ENCODE results near the gene COL13A1. TPM values are rescaled to one million over a fixed set of nuclear protein-coding genes. Genes with fewer than 3 reads are reported as not detected.

The COL13A1 gene
- not detected for total RNA-seq

DNA sequence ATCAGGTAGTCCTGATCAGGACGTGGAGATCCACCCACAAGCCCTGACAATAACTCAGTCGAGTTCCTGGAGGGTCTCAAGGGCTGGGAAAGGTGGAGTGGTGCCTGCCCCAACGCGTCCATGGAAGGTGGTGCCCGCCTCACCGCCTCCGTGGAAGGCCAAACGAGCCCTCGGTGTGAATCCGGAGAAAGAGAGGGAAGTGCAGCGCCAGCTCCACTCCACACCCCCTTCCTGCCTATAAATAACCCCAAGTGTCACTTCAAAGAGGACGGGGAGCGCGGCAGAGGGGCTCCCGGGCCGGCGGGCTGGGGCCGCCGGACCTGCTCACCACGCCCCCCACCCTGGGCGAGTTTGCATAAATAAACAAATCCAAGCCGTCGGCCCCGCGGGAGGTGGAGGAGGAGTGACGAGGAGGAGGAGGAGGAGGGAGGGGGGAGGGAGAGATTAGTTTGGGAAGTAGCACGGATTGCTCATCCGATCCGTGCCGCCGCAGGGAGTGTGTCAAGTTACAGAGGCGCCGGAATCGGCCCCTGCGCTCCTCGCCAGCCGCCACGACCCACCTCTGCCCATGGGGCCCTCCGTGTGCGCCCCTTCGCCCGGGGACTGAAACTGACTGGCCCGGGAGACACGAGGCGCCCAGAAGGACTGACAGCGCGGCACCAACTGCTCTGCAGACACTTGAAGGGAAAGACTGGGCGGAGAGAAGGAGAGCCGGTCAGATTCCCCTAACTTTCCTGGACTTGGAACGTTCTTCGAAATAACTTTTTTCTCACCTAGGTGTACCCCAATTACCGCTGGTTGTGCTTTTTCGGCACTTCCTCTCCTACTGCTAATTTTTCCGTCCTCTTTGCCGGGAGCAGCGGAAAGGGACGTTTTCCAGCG, at the start of gene COL13A1:
COL13A1 (plus strand) TSS at position 473 of the 882 bp plus-strand sequence. CDS start 518 bp downstream, outside the sequence.
- Mint-ChIP-seq H3K27ac (no peak within 1 kb of the TSS), H3K36me3 (no peaks in the 10 kb centered on the region), H3K4me3 (peak within 1 kb of the TSS; percentile 58), H3K9me3 (no peaks in the 10 kb centered on the region), H3K27me3 (peaks cover 72% of the 10 kb centered on the region), H3K4me1 (peaks cover 7% of the 10 kb centered on the region)
- DNase-seq = no peak

DNA sequence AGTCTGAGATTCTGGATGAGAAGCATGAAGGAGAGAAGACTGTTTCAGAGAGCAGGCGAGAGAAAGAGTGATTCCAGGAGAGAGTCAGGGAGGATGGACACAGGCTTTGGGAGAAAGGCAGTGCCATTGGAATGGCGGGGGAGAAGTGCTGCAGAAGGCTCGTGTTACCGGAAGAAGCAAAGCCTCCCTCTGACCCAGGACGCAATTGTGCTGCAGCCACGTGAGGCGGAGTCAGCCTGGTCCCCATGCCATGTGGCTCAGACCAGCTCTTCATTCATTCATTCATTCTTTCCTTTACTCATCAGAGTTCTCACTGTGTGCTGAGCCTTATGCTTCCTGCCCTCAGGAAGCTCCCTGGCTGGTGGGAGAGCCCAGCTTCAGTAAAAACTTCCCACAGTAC, 49.2 kb upstream of the COL13A1 start:
- Mint-ChIP-seq H3K4me3 (no peak overlapping the region), H3K9me3 (no peaks in the 10 kb centered on the region), H3K27me3 (peaks cover 16% of the 10 kb centered on the region), H3K36me3 (no peaks in the 10 kb centered on the region), H3K4me1 (no peaks in the 10 kb centered on the region), H3K27ac (no peak overlapping the region)
- DNase-seq = no peak

DNA sequence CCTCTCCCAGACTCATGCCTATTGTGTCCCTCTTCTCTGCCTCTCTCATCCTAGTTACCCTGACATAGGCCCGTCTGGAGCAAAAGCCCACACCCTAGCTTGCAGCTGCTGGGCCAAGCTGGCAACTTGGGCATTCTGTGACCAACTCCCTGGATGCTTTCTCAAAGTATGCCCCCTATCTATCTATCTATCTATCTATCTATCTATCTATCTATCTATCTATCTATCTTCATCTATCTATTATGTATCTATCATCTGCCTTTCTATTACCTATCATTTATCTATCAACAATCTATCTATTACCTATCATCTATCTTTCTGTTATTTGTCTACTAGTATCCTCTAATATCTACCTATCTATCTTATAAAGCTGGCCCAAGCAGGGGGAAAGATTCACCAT, 45.4 kb upstream of the COL13A1 start:
- Mint-ChIP-seq H3K27me3 (peaks cover 9% of the 10 kb centered on the region), H3K4me3 (no peak overlapping the region), H3K36me3 (no peaks in the 10 kb centered on the region), H3K27ac (no peak overlapping the region), H3K4me1 (no peaks in the 10 kb centered on the region), H3K9me3 (no peaks in the 10 kb centered on the region)
- no peak for DNase-seq

DNA sequence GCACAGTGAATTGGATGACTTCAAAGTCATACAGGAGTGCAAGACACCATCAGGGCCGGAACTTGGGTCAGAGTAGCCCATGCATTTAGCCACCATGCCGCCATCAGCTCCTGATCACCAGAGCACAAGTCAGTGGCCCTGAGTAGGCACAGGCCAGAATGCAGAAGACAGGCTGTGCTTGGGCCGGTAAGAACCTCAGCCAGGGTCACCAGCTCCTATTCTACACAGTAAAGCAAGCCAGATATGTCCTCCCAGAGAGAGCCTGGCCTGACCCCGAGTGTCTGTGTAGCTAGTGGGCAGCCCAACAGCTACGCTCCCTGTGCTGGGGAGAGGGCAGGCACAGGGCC, 44.5 kb upstream of the COL13A1 start:
- no peak overlapping the region for H3K27ac Mint-ChIP-seq
- no peaks in the 10 kb centered on the region for H3K4me1 Mint-ChIP-seq
- no peak for DNase-seq
- H3K9me3 Mint-ChIP-seq = no peaks in the 10 kb centered on the region
- H3K36me3 Mint-ChIP-seq = no peaks in the 10 kb centered on the region
- H3K27me3 Mint-ChIP-seq = peaks cover 8% of the 10 kb centered on the region
- no peak overlapping the region for H3K4me3 Mint-ChIP-seq

DNA sequence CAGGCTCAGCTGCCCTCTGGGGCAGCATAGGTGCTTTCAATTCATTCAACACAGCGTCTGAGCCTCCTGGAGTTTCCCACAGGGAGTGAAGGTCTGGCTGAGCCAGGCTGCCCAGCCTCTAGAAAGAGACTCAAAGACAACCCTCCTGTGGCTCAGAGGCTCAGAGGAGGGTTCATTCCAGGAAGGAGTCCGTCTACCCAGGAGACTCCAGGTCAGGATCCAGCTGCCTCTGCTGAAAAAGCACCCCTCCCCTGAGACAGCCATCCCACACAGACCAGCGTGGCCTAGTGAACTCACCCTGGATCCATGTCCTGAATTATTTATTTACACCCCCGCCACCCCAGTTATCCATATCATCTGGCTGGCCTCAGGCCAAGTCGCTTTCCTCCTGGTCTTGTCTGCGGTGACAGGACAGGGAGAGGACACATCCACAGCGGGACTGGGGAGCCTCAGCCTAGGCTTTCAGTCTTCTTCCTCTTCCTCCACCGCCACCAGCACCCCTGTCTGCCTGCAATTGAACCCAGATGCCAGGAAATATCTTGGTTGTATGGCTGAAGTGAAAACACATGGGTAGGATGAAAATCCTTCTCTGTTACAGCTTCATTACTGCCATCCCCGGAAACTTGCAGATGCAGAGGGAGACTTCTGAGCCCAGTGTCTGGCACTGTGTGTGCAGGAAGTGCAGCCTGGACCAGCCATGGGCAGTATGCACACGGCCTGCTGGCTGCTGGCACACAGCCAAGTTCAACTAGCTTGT, 44.0 kb upstream of the COL13A1 start:
- Mint-ChIP-seq H3K27ac (no peak overlapping the region), H3K27me3 (peaks cover 4% of the 10 kb centered on the region), H3K4me1 (no peaks in the 10 kb centered on the region), H3K9me3 (no peaks in the 10 kb centered on the region), H3K36me3 (no peaks in the 10 kb centered on the region), H3K4me3 (no peak overlapping the region)
- no peak for DNase-seq

DNA sequence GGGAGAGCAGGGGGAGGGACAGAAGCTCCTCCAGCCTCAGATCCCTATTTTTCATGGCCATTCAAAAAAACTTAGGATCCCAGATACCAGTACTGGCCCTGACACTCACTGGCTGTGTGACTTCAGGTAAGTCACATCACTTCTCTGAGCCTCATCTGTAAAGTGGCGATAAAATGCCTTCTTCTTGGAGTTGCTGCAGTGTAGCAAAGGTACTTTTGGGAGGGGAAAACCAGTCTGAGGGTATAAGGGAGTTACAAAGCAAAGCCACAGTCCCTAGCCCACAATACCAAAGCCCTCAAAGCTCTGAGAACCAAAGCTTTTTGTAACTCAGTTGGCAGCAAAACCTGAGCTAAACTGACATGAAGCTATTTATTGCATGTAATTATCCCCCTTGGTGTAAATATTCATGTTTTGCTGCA, 43.4 kb upstream of the COL13A1 start:
- H3K4me1 Mint-ChIP-seq = no peaks in the 10 kb centered on the region
- no peaks in the 10 kb centered on the region for H3K9me3 Mint-ChIP-seq

DNA sequence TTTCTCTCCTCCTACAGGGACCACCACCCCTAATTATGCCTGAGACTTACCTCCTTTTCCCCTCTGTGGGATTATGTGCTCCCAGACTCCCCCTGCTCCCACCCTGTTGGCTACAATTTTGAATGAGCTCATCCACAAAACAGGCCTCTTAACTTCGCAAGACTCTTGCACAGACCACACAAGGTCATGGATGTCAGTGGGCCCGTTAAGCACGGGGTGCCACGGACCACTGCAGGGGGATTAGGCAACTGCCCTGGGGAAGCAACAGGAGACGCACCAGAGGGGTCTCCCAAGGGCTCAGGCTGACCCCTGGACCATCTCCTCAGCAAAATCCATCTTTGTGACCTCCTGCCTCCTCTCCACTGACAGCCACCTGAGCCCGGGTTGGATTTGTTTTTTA, 42.1 kb upstream of the COL13A1 start:
- Mint-ChIP-seq H3K4me3 (no peak overlapping the region), H3K9me3 (no peaks in the 10 kb centered on the region), H3K27me3 (peaks cover 4% of the 10 kb centered on the region), H3K27ac (no peak overlapping the region), H3K4me1 (no peaks in the 10 kb centered on the region), H3K36me3 (no peaks in the 10 kb centered on the region)
- no peak for DNase-seq

More for the DNA sequence above, 43.4 kb upstream of the COL13A1 start:
- peaks cover 4% of the 10 kb centered on the region for H3K27me3 Mint-ChIP-seq
- no peak overlapping the region for H3K4me3 Mint-ChIP-seq
- no peak for DNase-seq
- H3K36me3 Mint-ChIP-seq = no peaks in the 10 kb centered on the region
- H3K27ac Mint-ChIP-seq = no peak overlapping the region

DNA sequence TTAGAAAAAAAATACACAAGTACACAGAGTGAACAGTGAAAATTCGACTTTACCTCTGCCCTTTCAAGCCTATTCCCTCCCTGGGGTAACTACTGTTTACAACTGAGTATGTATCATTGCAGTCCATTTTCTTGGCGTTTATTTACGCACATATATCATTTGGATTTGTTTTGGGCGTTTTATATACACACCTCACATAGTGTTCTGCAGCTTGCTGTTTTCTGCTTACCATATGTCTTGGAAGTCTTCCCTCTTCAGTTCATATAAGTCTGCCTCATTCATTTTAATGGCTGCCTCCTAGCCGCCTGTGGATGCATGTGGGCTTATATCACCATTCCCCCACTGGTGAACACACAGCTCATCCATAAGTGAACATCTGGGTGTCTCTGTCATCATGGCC, 41.6 kb upstream of the COL13A1 start:
- no peak overlapping the region for H3K4me3 Mint-ChIP-seq
- DNase-seq = no peak

DNA sequence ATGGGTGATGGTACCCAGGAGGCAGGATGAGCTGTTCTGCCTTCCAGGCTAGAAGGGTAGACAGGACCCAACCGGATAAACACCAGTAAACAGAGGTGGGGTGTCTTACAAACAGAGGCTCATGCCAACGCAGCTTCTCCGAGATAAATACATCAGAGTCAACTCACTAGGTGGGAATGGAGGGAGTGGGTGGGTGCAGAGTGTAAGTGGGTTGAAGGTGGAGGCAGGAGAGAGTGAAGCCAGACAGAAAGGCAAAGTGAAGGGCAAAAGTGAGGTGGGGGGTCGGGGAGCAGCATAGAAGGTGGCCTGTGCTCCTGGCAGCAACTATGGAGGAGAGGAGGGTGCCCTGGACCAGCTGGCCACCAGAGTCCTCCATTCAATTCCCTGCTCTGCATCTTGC, 40.4 kb upstream of the COL13A1 start:
- Mint-ChIP-seq H3K27ac (no peak overlapping the region), H3K4me1 (no peaks in the 10 kb centered on the region), H3K9me3 (no peaks in the 10 kb centered on the region), H3K27me3 (peaks cover 4% of the 10 kb centered on the region), H3K36me3 (no peaks in the 10 kb centered on the region), H3K4me3 (no peak overlapping the region)
- DNase-seq = no peak

More for the DNA sequence above, 41.6 kb upstream of the COL13A1 start:
- Mint-ChIP-seq H3K27me3 (peaks cover 4% of the 10 kb centered on the region), H3K36me3 (no peaks in the 10 kb centered on the region), H3K4me1 (no peaks in the 10 kb centered on the region), H3K27ac (no peak overlapping the region), H3K9me3 (no peaks in the 10 kb centered on the region)

DNA sequence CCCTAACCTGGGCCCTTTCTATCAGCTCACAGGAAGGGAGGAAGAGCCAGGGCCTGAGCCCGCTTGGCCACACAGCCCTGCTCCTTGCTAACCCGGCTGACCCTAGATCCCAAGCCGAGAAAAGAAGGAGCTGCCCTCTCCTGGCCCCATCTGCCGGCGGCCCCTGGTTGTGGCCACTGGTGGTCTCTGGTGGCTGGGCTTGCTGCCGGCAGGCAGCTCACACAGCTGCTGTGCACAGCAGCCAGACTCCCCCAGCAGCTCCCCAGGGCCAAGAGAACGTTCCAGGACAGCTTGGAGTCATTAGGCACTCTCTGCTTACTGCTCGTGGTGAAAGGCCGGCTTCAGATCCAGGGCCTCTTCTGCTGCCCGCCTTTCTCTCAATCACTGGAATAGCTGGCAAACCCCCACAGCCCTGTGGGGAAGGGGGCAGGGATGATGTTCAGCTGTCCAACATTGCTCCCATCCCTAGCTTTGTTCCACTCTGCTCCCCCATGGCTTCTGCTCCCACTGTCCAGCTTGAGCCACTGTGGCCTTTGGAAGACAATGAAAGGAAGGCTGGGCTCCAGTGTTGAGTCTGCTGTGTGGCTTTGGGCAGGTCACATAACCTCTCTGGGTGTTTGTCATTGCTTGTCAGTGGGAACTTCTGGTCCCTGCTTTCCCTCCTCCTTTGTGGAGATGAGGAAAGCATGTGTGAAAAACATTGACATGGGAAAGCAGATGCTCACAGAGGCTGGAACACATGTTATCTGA, 35.4 kb upstream of the COL13A1 start:
- Mint-ChIP-seq H3K4me3 (no peak overlapping the region), H3K4me1 (no peaks in the 10 kb centered on the region), H3K9me3 (no peaks in the 10 kb centered on the region), H3K27me3 (peaks cover 2% of the 10 kb centered on the region), H3K27ac (no peak overlapping the region), H3K36me3 (no peaks in the 10 kb centered on the region)
- no peak for DNase-seq

DNA sequence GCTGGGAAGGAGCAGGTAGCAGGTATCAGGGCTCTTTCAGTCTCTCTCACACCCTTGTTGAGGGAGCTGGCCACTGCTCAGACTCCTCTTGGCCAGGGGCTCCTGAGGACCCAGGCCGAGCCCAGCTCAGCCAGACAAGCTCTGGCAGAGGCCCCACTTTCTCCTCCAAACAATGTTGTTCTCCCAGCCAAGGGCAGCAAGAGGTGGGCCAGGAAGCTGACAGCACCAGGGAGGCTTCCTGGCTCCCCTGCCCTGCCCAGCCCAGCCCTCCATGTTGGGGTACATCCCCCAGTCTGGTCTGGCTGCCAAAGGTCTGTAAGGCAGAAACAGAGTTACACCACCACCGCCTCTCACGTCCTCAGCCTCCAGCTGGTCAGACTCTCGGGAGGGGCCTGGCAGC, 33.9 kb upstream of the COL13A1 start:
- Mint-ChIP-seq H3K36me3 (no peaks in the 10 kb centered on the region), H3K4me3 (no peak overlapping the region), H3K27ac (no peak overlapping the region), H3K9me3 (no peaks in the 10 kb centered on the region), H3K4me1 (no peaks in the 10 kb centered on the region), H3K27me3 (no peaks in the 10 kb centered on the region)
- no peak for DNase-seq

DNA sequence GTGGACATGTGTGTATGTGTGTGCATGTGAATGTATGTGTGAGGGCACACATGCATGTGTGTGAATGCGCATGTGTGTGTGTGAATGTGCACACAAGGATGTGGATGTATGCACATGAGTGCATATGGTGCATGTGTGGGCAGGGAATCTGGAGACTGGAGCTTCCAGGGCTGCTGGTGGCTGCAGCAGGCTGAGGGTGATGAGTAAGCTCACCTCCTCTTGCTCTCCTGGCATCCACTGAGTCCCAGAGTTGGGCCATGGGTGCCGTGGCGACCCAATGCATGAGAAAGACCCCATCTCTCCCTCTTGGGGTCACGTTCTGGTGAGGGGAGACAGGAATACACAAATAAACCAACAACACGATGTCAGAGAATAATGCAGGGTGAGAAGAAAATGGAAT, 33.3 kb upstream of the COL13A1 start:
- no peaks in the 10 kb centered on the region for H3K27me3 Mint-ChIP-seq
- no peak overlapping the region for H3K27ac Mint-ChIP-seq
- DNase-seq = no peak
- no peaks in the 10 kb centered on the region for H3K9me3 Mint-ChIP-seq
- H3K4me3 Mint-ChIP-seq = no peak overlapping the region
- no peaks in the 10 kb centered on the region for H3K4me1 Mint-ChIP-seq
- H3K36me3 Mint-ChIP-seq = no peaks in the 10 kb centered on the region

DNA sequence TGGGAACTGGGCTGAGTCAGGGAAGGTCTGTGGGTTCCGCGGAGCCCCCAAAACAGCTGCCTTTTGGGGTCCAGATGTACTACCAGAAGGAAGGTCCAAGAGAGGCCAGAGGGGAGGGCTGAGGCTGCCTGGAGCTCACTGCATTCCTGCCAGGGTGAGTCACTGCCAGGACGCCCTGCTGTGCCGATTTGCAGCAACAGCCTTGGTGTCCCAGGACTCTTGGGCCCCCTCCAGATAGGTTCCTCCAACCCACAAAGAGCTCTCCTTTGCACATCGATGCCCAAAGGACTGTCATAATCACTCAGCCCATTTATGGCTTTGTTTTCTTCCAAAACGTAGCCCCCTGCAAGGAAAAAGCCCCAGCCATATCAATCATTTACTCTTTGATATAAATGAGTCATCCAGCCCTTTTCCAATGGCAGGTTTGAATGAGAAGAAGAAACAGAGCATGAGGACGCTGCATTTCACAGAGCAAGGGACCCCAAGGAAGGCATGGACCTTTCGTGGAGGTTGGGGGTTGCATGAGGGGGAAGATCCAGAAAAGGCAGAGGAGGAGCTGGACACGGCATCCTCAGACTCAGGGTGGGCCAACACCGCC, 32.2 kb upstream of the COL13A1 start:
- no peaks in the 10 kb centered on the region for H3K36me3 Mint-ChIP-seq
- no peak overlapping the region for H3K27ac Mint-ChIP-seq
- DNase-seq = no peak
- no peaks in the 10 kb centered on the region for H3K4me1 Mint-ChIP-seq
- no peaks in the 10 kb centered on the region for H3K9me3 Mint-ChIP-seq
- no peak overlapping the region for H3K4me3 Mint-ChIP-seq
- H3K27me3 Mint-ChIP-seq = no peaks in the 10 kb centered on the region

DNA sequence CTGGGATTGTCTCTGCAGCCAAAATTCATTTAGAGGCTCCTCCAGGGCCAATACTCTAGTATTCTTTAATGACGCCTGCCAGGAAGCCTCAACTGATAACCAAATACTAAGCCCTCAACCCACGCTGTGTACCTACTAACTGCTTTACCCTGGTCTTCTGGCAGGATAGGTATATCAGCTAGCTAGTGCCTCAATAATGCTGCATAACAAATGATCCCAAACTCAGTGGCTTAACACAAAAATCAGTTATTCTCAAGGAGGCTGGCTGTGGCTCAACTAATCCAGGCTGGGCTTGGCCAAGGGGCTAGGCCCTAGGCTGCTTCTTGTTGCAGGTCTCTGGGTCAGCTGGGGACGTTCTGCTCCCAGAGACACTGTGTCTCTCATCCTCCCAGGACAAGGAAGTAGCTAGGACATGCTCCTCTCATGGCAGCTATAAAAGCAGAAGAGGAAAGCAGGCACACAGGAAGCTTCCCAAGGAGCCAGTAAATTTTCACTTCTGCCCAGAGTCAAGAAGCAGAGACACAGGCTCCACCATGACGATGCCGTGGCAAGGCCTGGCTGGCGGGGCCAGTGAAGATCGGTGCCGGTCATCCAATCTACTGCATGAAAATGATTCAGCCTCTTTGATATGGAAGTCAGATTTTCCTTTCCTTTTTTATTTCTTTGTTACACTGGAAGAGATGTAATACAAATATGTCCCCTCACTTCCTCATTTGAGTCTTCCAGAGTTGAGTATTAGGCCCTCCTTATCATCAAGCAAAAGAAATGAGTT, 28.6 kb upstream of the COL13A1 start:
- H3K27ac Mint-ChIP-seq = no peak overlapping the region
- H3K36me3 Mint-ChIP-seq = no peaks in the 10 kb centered on the region
- no peak overlapping the region for H3K4me3 Mint-ChIP-seq
- no peaks in the 10 kb centered on the region for H3K27me3 Mint-ChIP-seq
- H3K9me3 Mint-ChIP-seq = no peaks in the 10 kb centered on the region
- no peak for DNase-seq
- H3K4me1 Mint-ChIP-seq = no peaks in the 10 kb centered on the region

Measured in activated naive CD8-positive, alpha-beta T cell treated with anti-CD3 and anti-CD28 coated beads for 36 hours (primary cell).